ENCODE results near the gene RAB3C. TPM values are rescaled to one million over a fixed set of nuclear protein-coding genes. Genes with fewer than 3 reads are reported as not detected.

RAB3C gene
- not detected in 5 replicates for total RNA-seq (2022; extraction: Qiagen RNA extraction)

GRCh38 chr5:58582803-58583491, at the start of gene RAB3C:
TSS of gene RAB3C (plus strand) at chr5:58583075. CDS start at chr5:58583209, 134 bp downstream.

Other genes with a start within 250 kb of the RAB3C start
- 74.5 to 83.3 TPM (median 78.4 TPM) in 5 replicates for gene PLK2, start 123.0 kb upstream of the RAB3C start, total RNA-seq (2022; extraction: Qiagen RNA extraction)
- not detected in 5 replicates for gene GAPT, start 91.6 kb upstream of the RAB3C start, total RNA-seq (2022; extraction: Qiagen RNA extraction)

Measured in A549 treated with CORT108297 at 1 μM for 4 hours (cell line).